ENCODE results near the gene PRPF8.

DNA sequence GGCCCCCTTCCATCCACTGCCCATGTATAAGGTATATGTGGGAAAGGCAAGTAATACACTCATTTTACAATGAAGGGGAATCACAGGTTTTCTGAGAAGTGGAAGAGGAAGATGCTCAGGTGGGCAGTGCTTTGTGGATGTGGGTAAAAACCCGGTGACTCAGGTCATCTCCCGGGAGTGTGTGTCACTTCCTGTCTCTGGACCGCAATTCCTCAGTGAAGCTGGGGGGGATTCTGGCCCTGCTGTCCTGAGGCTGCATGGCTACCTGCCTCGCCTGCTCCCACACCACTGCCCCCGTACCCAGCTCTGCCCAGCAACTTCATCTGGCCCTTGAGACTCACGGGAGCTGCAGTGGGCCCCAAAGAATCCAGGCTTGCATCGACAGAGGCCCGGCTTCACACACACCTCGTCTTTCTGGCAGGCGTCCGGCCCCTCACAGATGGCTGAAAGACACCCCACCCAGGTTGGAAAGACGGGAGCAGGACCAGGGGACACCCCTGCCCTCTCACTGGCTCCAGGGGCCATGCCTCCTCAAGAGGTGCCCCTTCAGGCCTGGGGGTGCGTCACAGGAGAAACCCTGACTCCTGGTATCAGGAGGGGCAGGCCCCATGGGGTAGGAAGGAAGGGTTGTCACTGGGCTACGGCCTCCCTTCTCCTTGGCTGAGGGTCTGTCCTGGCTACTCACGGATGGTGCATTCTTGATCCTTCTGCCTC lies 40.0 kb downstream of the PRPF8 start:
- TF ChIP-seq, protein P1, sequence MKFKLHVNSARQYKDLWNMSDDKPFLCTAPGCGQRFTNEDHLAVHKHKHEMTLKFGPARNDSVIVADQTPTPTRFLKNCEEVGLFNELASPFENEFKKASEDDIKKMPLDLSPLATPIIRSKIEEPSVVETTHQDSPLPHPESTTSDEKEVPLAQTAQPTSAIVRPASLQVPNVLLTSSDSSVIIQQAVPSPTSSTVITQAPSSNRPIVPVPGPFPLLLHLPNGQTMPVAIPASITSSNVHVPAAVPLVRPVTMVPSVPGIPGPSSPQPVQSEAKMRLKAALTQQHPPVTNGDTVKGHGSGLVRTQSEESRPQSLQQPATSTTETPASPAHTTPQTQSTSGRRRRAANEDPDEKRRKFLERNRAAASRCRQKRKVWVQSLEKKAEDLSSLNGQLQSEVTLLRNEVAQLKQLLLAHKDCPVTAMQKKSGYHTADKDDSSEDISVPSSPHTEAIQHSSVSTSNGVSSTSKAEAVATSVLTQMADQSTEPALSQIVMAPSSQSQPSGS (IDR thresholded peaks at IDR 0.05; ENCODE audit: low read length), result no peak
- TF ChIP-seq, protein P2, sequence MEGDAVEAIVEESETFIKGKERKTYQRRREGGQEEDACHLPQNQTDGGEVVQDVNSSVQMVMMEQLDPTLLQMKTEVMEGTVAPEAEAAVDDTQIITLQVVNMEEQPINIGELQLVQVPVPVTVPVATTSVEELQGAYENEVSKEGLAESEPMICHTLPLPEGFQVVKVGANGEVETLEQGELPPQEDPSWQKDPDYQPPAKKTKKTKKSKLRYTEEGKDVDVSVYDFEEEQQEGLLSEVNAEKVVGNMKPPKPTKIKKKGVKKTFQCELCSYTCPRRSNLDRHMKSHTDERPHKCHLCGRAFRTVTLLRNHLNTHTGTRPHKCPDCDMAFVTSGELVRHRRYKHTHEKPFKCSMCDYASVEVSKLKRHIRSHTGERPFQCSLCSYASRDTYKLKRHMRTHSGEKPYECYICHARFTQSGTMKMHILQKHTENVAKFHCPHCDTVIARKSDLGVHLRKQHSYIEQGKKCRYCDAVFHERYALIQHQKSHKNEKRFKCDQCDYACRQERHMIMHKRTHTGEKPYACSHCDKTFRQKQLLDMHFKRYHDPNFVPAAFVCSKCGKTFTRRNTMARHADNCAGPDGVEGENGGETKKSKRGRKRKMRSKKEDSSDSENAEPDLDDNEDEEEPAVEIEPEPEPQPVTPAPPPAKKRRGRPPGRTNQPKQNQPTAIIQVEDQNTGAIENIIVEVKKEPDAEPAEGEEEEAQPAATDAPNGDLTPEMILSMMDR (IDR thresholded peaks at IDR 0.05; ENCODE audit: control extremely low read depth in 1 of 3, insufficient read depth in 1 of 3, low read depth in 1 of 3, low read length in 3 of 3), result no peak
- TF ChIP-seq SIN3A (conservative IDR thresholded peaks at IDR 0.05 in 1 of 2, IDR thresholded peaks at IDR 0.05 in 1 of 2; ENCODE audit: low read depth in 1 of 2, low read length in 2 of 2) (no peak), JUND (IDR thresholded peaks at IDR 0.05; ENCODE audit: low read length) (no peak), SIX5 (IDR thresholded peaks at IDR 0.05; ENCODE audit: low read depth, low read length) (no peak), YY1 (IDR thresholded peaks at IDR 0.05; ENCODE audit: low read depth, low read length) (no peak), CBX5 (IDR thresholded peaks at IDR 0.05; ENCODE audit: low read depth, low read length) (no peak), FOSL1 (IDR thresholded peaks at IDR 0.05; ENCODE audit: insufficient read depth, low read depth, low read length) (no peak)
- TF ChIP-seq, protein P3, sequence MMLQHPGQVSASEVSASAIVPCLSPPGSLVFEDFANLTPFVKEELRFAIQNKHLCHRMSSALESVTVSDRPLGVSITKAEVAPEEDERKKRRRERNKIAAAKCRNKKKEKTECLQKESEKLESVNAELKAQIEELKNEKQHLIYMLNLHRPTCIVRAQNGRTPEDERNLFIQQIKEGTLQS (IDR thresholded peaks at IDR 0.05; ENCODE audit: insufficient read depth, low read depth, low read length), result no peak
